Stimulated activated CD4-positive, alpha-beta T cell treated with anti-CD3 and anti-CD28 coated beads, Interleukin-2, amount 100 ng/mL, for 24 hours (primary cell): ENCODE results near the gene NTF4.

ENCODE experiments used
- DNase-seq, 2 donors: peaks; one replicate each; pipeline ENCODE4 v3.0.0-alpha.2; 2020

The NTF4 gene

DNA sequence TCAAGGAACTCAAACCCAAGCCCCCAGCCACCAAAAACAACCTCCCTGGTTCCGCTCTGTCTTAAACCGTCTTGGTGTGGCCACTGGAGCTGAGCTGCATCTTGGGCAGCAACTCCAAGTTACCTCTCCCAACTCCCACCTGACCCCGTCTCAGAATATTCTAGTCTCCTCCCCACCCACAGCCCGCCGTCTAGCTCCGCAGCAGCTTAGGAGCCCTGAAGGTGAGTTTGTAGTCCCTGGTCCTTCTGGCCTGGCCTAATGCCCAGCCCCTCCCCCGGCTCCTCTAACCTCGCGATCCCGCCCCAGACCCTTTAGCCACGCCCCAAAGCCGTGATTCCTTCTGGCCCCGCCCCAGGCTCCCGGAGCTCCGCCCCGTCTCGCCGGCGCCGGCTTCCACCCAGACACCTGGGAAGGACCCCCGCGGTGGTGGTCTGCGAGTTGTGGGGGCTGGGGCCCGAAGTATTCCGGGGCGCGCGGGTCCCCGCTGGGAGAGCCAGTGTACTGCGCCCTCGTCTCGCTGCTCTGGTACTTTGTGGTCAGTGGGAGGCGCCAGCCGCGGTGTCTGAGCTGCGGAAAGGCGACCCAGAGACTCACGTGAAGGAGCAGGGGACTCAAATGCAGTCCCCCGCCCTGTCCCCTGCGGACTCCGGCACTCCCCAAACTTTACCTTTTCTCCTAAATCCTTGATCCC is 45.2 kb downstream of the NTF4 start:
- peak; percentile 65 to 74 for DNase-seq

- DNase-seq = peak in 1 of 2 donors; percentile 24
Measured at GRCh38 chr19:49018388-49019241, 46.0 kb downstream of the NTF4 start.

GRCh38 chr19:49017666-49018351 is 46.8 kb downstream of the NTF4 start:
- peak; percentile 65 to 68 for DNase-seq

DNA sequence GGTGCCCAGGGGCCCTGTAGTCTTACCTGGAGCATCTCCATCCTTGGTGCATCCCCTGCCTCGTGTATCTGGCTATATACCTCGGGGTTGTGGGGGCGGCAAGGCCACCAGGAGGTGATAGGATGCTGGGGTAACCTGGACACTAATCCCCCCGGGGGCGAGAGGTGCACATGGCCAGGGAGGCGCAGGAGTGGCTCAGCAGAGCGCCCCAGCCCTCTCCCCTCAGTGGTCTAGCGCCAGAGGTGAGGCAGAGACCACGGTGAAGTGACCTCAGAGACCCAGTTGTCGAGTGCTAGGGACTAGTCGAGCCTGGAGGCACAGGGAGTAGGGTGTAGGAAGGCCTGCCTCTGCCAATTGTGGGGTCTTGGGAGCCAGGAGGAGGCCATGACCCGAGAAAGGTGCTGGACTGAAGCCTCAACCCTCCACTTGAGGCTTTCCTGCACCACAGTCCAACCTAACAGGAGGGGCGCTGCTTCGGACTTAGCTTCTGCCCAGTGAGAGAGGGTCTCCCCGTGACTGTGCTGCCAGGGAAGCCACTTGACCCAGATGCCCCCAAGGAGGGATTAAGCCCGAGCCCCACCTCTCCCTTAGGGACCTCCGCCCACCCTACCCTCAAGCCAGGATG is 47.5 kb downstream of the NTF4 start, which contains the start of gene LHB:
Gene LHB (minus strand): TSS at position 51 of the 625 bp plus-strand sequence. CDS start 10 bp downstream, at position 41.
- no peak for DNase-seq

DNA sequence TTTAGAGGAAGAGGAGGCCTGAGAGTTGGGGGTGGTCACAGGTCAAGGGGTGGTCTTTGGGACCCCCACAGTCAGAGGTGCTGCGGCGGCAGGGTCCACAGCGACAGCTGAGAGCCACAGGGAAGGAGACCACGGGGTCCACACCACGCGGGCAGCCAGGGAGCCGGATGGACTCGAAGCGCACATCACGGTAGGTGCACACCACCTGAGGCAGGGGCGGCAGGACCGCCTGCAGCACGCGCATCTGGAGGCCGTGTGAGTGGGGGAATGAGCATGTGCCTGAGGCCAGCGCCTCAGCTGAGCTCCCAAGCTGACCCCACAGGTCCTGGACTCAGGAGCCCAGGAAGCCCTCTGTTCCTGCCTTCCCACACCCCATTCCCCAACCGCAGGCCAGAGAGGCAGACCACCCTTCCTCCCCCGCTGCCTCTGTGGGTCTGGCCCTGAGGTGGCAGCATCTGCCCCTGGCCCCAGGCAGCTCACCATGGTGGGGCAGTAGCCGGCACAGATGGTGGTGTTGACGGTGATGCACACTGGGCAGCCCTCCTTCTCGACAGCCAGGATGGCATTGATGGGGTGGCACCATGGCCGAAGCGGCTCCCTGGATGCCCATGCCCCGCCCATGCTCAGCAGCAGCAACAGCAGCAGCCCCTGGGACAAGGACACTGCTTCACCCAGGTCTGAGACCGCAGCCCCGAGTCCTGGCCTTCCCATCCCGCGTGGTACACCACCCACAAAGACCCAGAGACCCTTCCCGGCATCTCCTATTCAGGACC is 48.4 kb downstream of the NTF4 start:
- no peak for DNase-seq

DNA sequence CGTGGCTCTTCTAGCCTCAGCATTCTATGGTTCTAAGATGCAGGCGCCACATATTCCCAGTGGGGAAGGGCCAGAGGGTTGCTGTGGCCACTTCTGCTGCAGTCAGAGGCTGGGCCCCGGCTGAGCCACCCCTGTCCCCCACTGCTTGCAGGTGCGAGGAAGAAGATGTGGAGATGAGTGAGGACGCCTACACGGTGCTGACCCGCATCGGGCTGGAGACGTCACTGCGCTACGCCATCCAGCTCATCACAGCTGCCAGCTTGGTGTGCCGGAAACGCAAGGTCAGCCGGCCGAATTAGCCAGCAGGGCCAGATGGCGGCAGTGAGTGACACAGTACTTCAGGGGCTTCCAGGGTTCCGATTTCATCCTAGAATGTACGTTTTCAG is 49.8 kb downstream of the NTF4 start:
- no peak for DNase-seq

DNA sequence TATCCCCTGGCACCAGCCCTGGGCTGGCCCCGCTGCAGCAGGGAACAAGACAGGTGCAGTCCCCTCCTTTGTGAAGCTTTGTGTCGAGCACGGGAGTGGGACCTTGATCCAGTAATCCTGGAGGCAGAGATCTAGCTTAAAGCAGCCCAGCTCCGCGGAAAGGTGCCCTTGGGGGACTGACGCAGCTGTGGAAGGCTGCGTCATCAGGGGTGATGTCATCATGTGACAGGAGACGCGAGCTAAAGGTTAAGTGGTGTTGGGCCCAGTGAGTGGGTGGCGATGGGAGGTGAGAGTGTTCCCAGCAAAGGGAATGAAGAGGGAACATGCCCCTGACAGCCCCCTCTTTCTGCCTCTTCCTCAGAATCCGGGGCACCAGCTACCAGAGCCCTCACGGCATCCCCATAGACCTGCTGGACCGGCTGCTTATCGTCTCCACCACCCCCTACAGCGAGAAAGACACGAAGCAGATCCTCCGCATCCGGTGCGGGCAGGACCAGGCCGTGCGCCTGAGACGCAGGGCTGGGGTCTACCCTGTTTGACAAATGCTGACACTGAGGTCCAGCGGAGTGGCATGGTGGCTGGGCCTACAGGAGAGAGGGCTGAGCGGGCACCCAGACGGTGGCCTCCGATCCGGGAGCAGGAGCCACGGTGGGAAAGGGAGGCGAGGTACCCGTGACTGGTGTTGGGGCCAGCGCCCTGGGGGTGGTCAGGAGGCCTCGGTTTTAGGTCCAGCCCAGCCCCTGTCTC is 50.3 kb downstream of the NTF4 start:
- no peak for DNase-seq

DNA sequence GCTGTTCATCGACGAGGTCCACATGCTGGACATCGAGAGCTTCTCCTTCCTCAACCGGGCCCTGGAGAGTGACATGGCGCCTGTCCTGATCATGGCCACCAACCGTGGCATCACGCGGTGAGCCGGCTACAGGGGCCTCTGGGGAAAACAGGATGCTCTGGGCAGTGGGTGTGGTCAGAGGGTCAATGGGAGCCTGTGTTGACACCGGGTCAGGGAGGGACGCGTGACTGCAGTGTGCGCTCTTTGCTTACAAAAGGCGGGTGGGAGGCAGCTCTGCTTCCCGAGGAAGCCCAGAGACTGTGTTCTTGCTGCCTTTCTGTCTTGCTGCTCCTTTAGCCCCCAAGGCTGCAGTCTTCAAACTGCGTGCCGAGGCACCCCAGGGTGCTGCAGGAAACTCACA is 53.4 kb downstream of the NTF4 start:
- no peak for DNase-seq
